Muscle layer of duodenum (tissue), 2 donors: ENCODE data around the gene FAM24A.
"Not testable (repeated sequence)": the region's sequence is repeated elsewhere in the genome, so short reads cannot be mapped to it uniquely, and the experiment has no call there.

ENCODE experiments used
- H3K27ac ChIP-seq: one replicate; pipeline ENCODE4 v1.7.0; 2013; ENCODE audit warnings: mild to moderate bottlenecking, low read length
- H3K27me3 ChIP-seq: one replicate; pipeline ENCODE4 v1.7.0; 2013; ENCODE audit warnings: low read depth, mild to moderate bottlenecking, control low read depth, low read length
- H3K36me3 ChIP-seq, 2 donors: one replicate each; pipeline ENCODE4 v1.7.0; 2013; ENCODE audit warnings: low read length in 2 of 2, control low read depth in 1 of 2, mild to moderate bottlenecking in 1 of 2; ENCODE audit not compliant: insufficient read depth in 2 of 2, control insufficient read depth in 1 of 2
- H3K4me1 ChIP-seq, 2 donors: one replicate each; pipeline ENCODE4 v1.7.0; 2013; ENCODE audit warnings: low read length in 2 of 2, mild to moderate bottlenecking in 2 of 2, control low read depth in 1 of 2, moderate library complexity in 1 of 2; ENCODE audit not compliant: insufficient read depth in 2 of 2, control insufficient read depth in 1 of 2
- H3K4me3 ChIP-seq, 2 donors: one replicate each; pipeline ENCODE4 v1.7.0; 2013; ENCODE audit warnings: low read length in 2 of 2, low read depth in 1 of 2, mild to moderate bottlenecking in 1 of 2
- H3K9me3 ChIP-seq, 2 donors: one replicate each; pipeline ENCODE4 v1.7.0; 2013; ENCODE audit warnings: low read length in 2 of 2, control low read depth in 1 of 2, mild to moderate bottlenecking in 1 of 2; ENCODE audit not compliant: control insufficient read depth in 1 of 2
- donor health status: healthy.

The FAM24A gene

GRCh38 chr10:122878799-122879338 is 31.5 kb upstream of the FAM24A start:
- peaks cover 10 to 15% of the 10 kb centered on the region in 2 donors for H3K4me1 ChIP-seq
- peak overlapping the region; percentile 87 to 89 for H3K4me3 ChIP-seq
- H3K9me3 ChIP-seq, result no peaks in the 10 kb centered on the region
- H3K27ac ChIP-seq, result peak overlapping the region; percentile 60
- no peaks in the 10 kb centered on the region for H3K36me3 ChIP-seq
- H3K27me3 ChIP-seq, result no peaks in the 10 kb centered on the region

- H3K36me3 ChIP-seq, result no peaks in the 10 kb centered on the region
- peaks cover 10 to 15% of the 10 kb centered on the region in 2 donors for H3K4me1 ChIP-seq
- H3K27me3 ChIP-seq, result no peaks in the 10 kb centered on the region
- peak within 1 kb of the TSS; percentile 60 for H3K27ac ChIP-seq
- H3K9me3 ChIP-seq, result no peaks in the 10 kb centered on the region
- H3K4me3 ChIP-seq, result peak within 1 kb of the TSS; percentile 87 to 89
Observed at GRCh38 chr10:122879339-122880273, 30.8 kb upstream of the FAM24A start, which contains the start of gene FAM24B. Gene FAM24B (minus strand): TSS chr10:122879581. CDS start chr10:122850515, 29,066 bp downstream.

- Histone ChIP-seq H3K4me3 (no peak overlapping the region), H3K4me1 (peaks cover 10 to 15% of the 10 kb centered on the region in 2 donors), H3K27ac (no peak overlapping the region), H3K9me3 (no peaks in the 10 kb centered on the region), H3K36me3 (no peaks in the 10 kb centered on the region), H3K27me3 (no peaks in the 10 kb centered on the region)
Observed at GRCh38 chr10:122882766-122883165, 27.6 kb upstream of the FAM24A start.

GRCh38 chr10:122884166-122884565 is 26.2 kb upstream of the FAM24A start:
- Histone ChIP-seq H3K4me3 (no peak overlapping the region), H3K27me3 (no peaks in the 10 kb centered on the region), H3K4me1 (peaks cover 5 to 7% of the 10 kb centered on the region in 2 donors), H3K9me3 (no peaks in the 10 kb centered on the region), H3K36me3 (no peaks in the 10 kb centered on the region), H3K27ac (no peak overlapping the region)

- Histone ChIP-seq H3K4me3 (no peak overlapping the region), H3K27me3 (no peaks in the 10 kb centered on the region), H3K27ac (no peak overlapping the region), H3K9me3 (no peaks in the 10 kb centered on the region), H3K36me3 (no peaks in the 10 kb centered on the region), H3K4me1 (no peaks in the 10 kb centered on the region)
Observed at GRCh38 chr10:122894261-122894944, 16.0 kb upstream of the FAM24A start.

GRCh38 chr10:122903861-122904260 is 6.5 kb upstream of the FAM24A start:
- not testable (repeated sequence) for H3K9me3 ChIP-seq, H3K4me1 ChIP-seq, H3K27me3 ChIP-seq, H3K27ac ChIP-seq, H3K4me3 ChIP-seq, H3K36me3 ChIP-seq

GRCh38 chr10:122911889-122912484 is 1.6 kb downstream of the FAM24A start:
- peaks cover 0 to 3% of the 10 kb centered on the region in 2 donors for H3K9me3 ChIP-seq
- no peak overlapping the region for H3K27ac ChIP-seq
- no peaks in the 10 kb centered on the region for H3K4me1 ChIP-seq
- H3K4me3 ChIP-seq, result no peak overlapping the region
- H3K36me3 ChIP-seq, result no peaks in the 10 kb centered on the region
- H3K27me3 ChIP-seq, result no peaks in the 10 kb centered on the region

- no peak overlapping the region for H3K27ac ChIP-seq
- H3K9me3 ChIP-seq, result peaks cover 0 to 3% of the 10 kb centered on the region in 2 donors
- H3K36me3 ChIP-seq, result no peaks in the 10 kb centered on the region
- H3K27me3 ChIP-seq, result no peaks in the 10 kb centered on the region
- no peak overlapping the region for H3K4me3 ChIP-seq
- H3K4me1 ChIP-seq, result no peaks in the 10 kb centered on the region
Observed at GRCh38 chr10:122915700-122916099, 5.3 kb downstream of the FAM24A start.

GRCh38 chr10:122930140-122930539 is 19.7 kb downstream of the FAM24A start:
- peaks cover 0 to 3% of the 10 kb centered on the region in 2 donors for H3K36me3 ChIP-seq

GRCh38 chr10:122931088-122931906 is 20.9 kb downstream of the FAM24A start:
- Histone ChIP-seq H3K4me1 (no peaks in the 10 kb centered on the region), H3K9me3 (no peaks in the 10 kb centered on the region), H3K27me3 (no peaks in the 10 kb centered on the region), H3K36me3 (peaks cover 4 to 8% of the 10 kb centered on the region in 2 donors), H3K27ac (no peak overlapping the region), H3K4me3 (no peak overlapping the region)

More at GRCh38 chr10:122930140-122930539, 19.7 kb downstream of the FAM24A start:
- Histone ChIP-seq H3K27me3 (no peaks in the 10 kb centered on the region), H3K4me3 (no peak overlapping the region), H3K4me1 (no peaks in the 10 kb centered on the region), H3K9me3 (no peaks in the 10 kb centered on the region), H3K27ac (no peak overlapping the region)
